K562 (cell line): ENCODE results near the gene LMNA. TPM values are rescaled to one million over a fixed set of nuclear protein-coding genes. Genes with fewer than 3 reads are reported as not detected.

Experiments
- BCOR ChIP-seq: fragments of 450-650 bp; IDR thresholded peaks from 2 replicates; pipeline ENCODE4 v1.6.1; 2016
- BDP1 ChIP-seq: IDR thresholded peaks from 3 replicates; pipeline ENCODE4 v1.6.1; 2011; ENCODE audit not compliant: insufficient read length, insufficient read depth
- BRF1 ChIP-seq: IDR thresholded peaks from 3 replicates; pipeline ENCODE4 v1.6.1; 2011; ENCODE audit warnings: borderline replicate concordance, mild to moderate bottlenecking; ENCODE audit not compliant: insufficient read length; ENCODE audit errors: extremely low read depth
- CBFA2T2 ChIP-seq: fragments of 450-650 bp; conservative IDR thresholded peaks from 2 replicates; pipeline ENCODE4 v1.6.1; 2017; ENCODE audit warnings: mild to moderate bottlenecking
- CREB3L1 ChIP-seq: fragments of 450-650 bp; IDR thresholded peaks from 2 replicates; pipeline ENCODE4 v1.6.1; 2014; ENCODE audit warnings: low read depth, mild to moderate bottlenecking, moderate library complexity, borderline replicate concordance
- ELF4 ChIP-seq: fragments of 450-650 bp; formaldehyde crosslinking; IDR thresholded peaks from 2 replicates; pipeline ENCODE4 v1.4.0; 2022; ENCODE audit warnings: missing genetic modification characterization
- EWSR1 ChIP-seq: fragments of 450-650 bp; IDR thresholded peaks from 2 replicates; pipeline ENCODE4 v1.6.1; 2018; ENCODE audit warnings: borderline replicate concordance, mild to moderate bottlenecking, low read depth, moderate library complexity; ENCODE audit not compliant: partially characterized antibody
- EZH2 ChIP-seq: IDR thresholded peaks from 2 replicates; pipeline ENCODE4 v1.6.1; 2012; ENCODE audit warnings: low read depth, mild to moderate bottlenecking, inconsistent platforms, low read length, borderline replicate concordance
- GABPB1 ChIP-seq: sonication (generic); formaldehyde crosslinking; IDR thresholded peaks from 2 replicates; pipeline ENCODE4 v1.8.0; 2022; ENCODE audit warnings: mild to moderate bottlenecking, missing genetic modification reagents
- GTF2F1 ChIP-seq: IDR thresholded peaks from 2 replicates; pipeline ENCODE4 v1.6.1; 2011; ENCODE audit warnings: low read depth, low read length, improper control_type of control experiment
- HDAC3 ChIP-seq: fragments of 450-650 bp; IDR thresholded peaks from 2 replicates; pipeline ENCODE4 v1.6.1; 2018; ENCODE audit warnings: borderline replicate concordance, mild to moderate bottlenecking, moderate library complexity; ENCODE audit not compliant: partially characterized antibody
- HMGXB4 ChIP-seq: sonication (generic); formaldehyde crosslinking; IDR thresholded peaks from 2 replicates; pipeline ENCODE4 v1.8.1; 2023; ENCODE audit warnings: mild to moderate bottlenecking, missing genetic modification reagents
- HNRNPH1 ChIP-seq: fragments of 200-400 bp; formaldehyde crosslinking; optimal IDR thresholded peaks from 2 replicates; pipeline ENCODE3; 2017; ENCODE audit warnings: low read depth, mild to moderate bottlenecking, low read length, moderate library complexity
- JUNB ChIP-seq: fragments of 450-650 bp; formaldehyde crosslinking; conservative IDR thresholded peaks from 2 replicates; pipeline ENCODE4 v1.4.0; 2020; ENCODE audit warnings: mild to moderate bottlenecking
- NFE2L1 ChIP-seq: fragments of 450-650 bp; IDR thresholded peaks from 2 replicates; pipeline ENCODE4 v1.6.1; 2016; ENCODE audit warnings: missing genetic modification characterization, low read depth, mild to moderate bottlenecking, missing compliant biosample characterization, moderate library complexity, borderline replicate concordance
- PPARD ChIP-seq: fragments of 250-450 bp; sonication (Bioruptor Pico); IDR thresholded peaks from 2 replicates; pipeline ENCODE4 v1.8.0; 2022; ENCODE audit warnings: inconsistent platforms, mild to moderate bottlenecking, moderate library complexity
- U2AF1 ChIP-seq: fragments of 200-400 bp; formaldehyde crosslinking; optimal IDR thresholded peaks from 2 replicates; pipeline ENCODE3; 2017; ENCODE audit warnings: mild to moderate bottlenecking, low read depth, low read length, moderate library complexity
- UBTF ChIP-seq, 2 experiments: IDR thresholded peaks; 2 replicates each; pipeline ENCODE4 v1.6.1; 2012; ENCODE audit warnings: improper control_type of control experiment in 2 of 2, low read depth in 2 of 2, low read length in 2 of 2, borderline replicate concordance in 1 of 2
- ZBTB12 ChIP-seq: fragments of 250-450 bp; sonication (Bioruptor Pico); IDR thresholded peaks from 2 replicates; pipeline ENCODE4 v1.4.0; 2020
- ZNF124 ChIP-seq: sonication (generic); formaldehyde crosslinking; IDR thresholded peaks from 2 replicates; pipeline ENCODE4 v1.8.1; 2022; ENCODE audit warnings: missing genetic modification reagents
- ZNF76 ChIP-seq: fragments of 250-450 bp; sonication (Bioruptor Pico); IDR thresholded peaks from 2 replicates; pipeline ENCODE4 v1.4.0; 2020; ENCODE audit warnings: mild to moderate bottlenecking, moderate library complexity, borderline replicate concordance
- polyA plus RNA-seq, 8 experiments: library from polyadenylated mRNA; depleted of rRNA in 4 of 8; stranded (reverse) in 5 of 8; unstranded in 3 of 8; fragments of >200 nt; fragmentation: Nextera tagmentation in 2 of 8; fragmentation: Illumina TruSeq in 1 of 8; extraction: Ambion mirVana in 2 of 8; extraction: Trizol in 1 of 8; gene quantifications; 2 replicates each; pipeline versions ENCODE4 v1.2.1 to v1.2.3, GENCODE V29; 2011 to 2014; ENCODE audit warnings: inconsistent platforms in 1 of 8, missing spikeins in 1 of 8
- total RNA-seq, 7 experiments: library from RNA; depleted of rRNA in 6 of 7; stranded (reverse); fragments of >200 nt in 6 of 7; fragmentation: Illumina TruSeq in 2 of 7; extraction: Trizol in 2 of 7; gene quantifications; 2 replicates each; pipeline versions ENCODE4 v1.2.1 to v1.2.3, GENCODE V29; 2011 to 2021; ENCODE audit warnings: low replicate concordance in 1 of 7

Gene LMNA
- total and polyA plus RNA-seq, 9 of the 15 experiments (the other 6 are each of a cell fraction or from before 2014, with no cell fraction given), result 1.00 to 347 (median 88.2) TPM

- TF ChIP-seq HMGXB4 (CRISPR knock-in tag) (no peak; the same call in 1 of the 2 replicates), EWSR1 (no peak), ZNF124 (CRISPR knock-in tag) (no peak), UBTF (IDR thresholded peaks at IDR 0.05; ENCODE audit: borderline replicate concordance in 1 of 2, low read depth in 2 of 2, low read length in 2 of 2) (no peak), BCOR (0 out of 2 replicates have a peak, but pooled peaks have one; percentile 10), PPARD (CRISPR knock-in tag) (no peak), HNRNPH1 (no peak), ZNF76 (CRISPR knock-in tag) (no peak), U2AF1 (no peak), EZH2 (no peak), ELF4 (no peak), GTF2F1 (no peak), CREB3L1 (peak; percentile 99), GABPB1 (CRISPR knock-in tag) (peak; percentile 37; the same call in 1 of the 2 replicates), CBFA2T2 (no peak), JUNB (no peak), HDAC3 (no peak), BDP1 (no peak), BRF1 (no peak), NFE2L1 (tag) (no peak), ZBTB12 (CRISPR knock-in tag) (no peak)
These were observed 9.1 kb downstream of the LMNA start (continued) for GRCh38 chr1:156123356-156124196.
